Progenitor cell of endocrine pancreas (in vitro differentiated cells): ENCODE results near the gene KCNQ1. TPM values are rescaled to one million over a fixed set of nuclear protein-coding genes. Genes with fewer than 3 reads are reported as not detected.

Source experiments
- DNase-seq: peaks from one replicate; pipeline ENCODE4 v3.0.0; 2021; ENCODE audit warnings: low spot score; ENCODE audit not compliant: unreplicated experiment
- H3K27ac Mint-ChIP-seq: 2 replicates; pipeline ENCODE4 v1.8.0; 2021; ENCODE audit warnings: mild to moderate bottlenecking, moderate library complexity, mixed read lengths
- H3K27me3 Mint-ChIP-seq: 2 replicates; pipeline ENCODE4 v1.8.0; 2021; ENCODE audit warnings: mixed read lengths
- H3K36me3 Mint-ChIP-seq: 2 replicates; pipeline ENCODE4 v1.8.0; 2022; ENCODE audit warnings: mixed read lengths; ENCODE audit not compliant: insufficient read depth
- H3K4me1 Mint-ChIP-seq: 2 replicates; pipeline ENCODE4 v1.8.0; 2021; ENCODE audit warnings: low read depth, mixed read lengths
- H3K4me3 Mint-ChIP-seq: 2 replicates; pipeline ENCODE4 v1.8.0; 2021; ENCODE audit warnings: low read depth, mild to moderate bottlenecking, moderate library complexity, mixed read lengths
- H3K9me3 Mint-ChIP-seq: 2 replicates; pipeline ENCODE4 v1.8.0; 2021; ENCODE audit warnings: low read depth, mixed read lengths
- total RNA-seq: library from RNA; stranded (reverse); gene quantifications from 2 replicates; pipeline ENCODE4 v1.2.1, GENCODE V29; 2021
- TF ChIP-seq, protein P1 (sequence below): fragments of 200-600 bp; sonication (generic); IDR thresholded peaks from one replicate; pipeline ENCODE4 v1.5.0; 2021; ENCODE audit warnings: antibody characterized with exemption, mild to moderate bottlenecking; ENCODE audit not compliant: unreplicated experiment

KCNQ1 gene
- total RNA-seq, 1 donor from 2014 or later = 3.3 TPM

DNA sequence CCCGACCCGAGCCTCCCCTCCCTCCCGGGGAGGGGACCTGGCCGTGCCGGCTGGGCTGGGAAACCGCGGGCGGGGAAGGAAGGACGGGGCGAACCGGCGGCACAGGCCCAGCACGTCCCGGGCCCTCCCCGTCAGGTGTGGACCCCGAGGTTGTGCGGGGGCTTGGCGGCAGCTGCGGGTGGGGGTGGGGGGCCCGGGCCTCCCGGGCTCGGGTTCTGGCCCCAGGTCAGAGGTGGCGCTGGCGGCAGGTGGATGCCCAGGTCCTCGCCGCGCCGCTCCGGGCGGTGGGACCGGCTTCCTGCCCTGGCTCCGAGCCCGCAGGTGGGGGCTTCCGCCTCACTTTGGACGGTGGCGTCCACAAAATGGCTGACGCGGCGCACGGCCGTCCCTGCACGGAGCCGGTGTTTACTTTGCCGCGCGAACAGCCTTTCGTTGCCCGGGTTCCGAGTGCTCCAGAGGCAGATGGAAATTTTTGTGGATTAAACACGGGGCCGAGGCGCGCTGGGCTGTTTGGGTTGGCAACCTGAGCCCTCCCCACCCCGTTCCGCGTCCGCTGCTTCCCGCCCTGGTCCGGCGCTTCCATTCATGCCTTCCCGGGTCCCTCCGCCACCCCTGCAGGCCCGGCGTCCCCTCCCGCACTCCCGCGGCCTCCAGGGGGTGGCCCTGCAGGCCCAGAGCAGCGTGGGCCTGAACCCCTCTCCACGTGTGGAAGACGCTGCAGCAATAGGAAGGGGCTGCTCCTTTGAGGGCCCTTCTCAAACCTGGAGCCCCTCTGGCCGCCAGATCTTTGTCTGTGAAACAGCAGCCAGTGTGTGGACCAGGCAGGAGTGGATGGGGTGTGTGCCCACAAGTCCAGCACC is 346.9 kb downstream of the KCNQ1 start:
- Mint-ChIP-seq H3K9me3 (peaks cover under 1% of the 10 kb centered on the region), H3K27ac (no peak overlapping the region), H3K4me1 (peaks cover 11% of the 10 kb centered on the region), H3K4me3 (peak overlapping the region; percentile 47), H3K27me3 (peaks cover 16% of the 10 kb centered on the region), H3K36me3 (no peaks in the 10 kb centered on the region)
- TF ChIP-seq, protein P1, sequence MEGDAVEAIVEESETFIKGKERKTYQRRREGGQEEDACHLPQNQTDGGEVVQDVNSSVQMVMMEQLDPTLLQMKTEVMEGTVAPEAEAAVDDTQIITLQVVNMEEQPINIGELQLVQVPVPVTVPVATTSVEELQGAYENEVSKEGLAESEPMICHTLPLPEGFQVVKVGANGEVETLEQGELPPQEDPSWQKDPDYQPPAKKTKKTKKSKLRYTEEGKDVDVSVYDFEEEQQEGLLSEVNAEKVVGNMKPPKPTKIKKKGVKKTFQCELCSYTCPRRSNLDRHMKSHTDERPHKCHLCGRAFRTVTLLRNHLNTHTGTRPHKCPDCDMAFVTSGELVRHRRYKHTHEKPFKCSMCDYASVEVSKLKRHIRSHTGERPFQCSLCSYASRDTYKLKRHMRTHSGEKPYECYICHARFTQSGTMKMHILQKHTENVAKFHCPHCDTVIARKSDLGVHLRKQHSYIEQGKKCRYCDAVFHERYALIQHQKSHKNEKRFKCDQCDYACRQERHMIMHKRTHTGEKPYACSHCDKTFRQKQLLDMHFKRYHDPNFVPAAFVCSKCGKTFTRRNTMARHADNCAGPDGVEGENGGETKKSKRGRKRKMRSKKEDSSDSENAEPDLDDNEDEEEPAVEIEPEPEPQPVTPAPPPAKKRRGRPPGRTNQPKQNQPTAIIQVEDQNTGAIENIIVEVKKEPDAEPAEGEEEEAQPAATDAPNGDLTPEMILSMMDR = no peak
- DNase-seq = no peak

DNA sequence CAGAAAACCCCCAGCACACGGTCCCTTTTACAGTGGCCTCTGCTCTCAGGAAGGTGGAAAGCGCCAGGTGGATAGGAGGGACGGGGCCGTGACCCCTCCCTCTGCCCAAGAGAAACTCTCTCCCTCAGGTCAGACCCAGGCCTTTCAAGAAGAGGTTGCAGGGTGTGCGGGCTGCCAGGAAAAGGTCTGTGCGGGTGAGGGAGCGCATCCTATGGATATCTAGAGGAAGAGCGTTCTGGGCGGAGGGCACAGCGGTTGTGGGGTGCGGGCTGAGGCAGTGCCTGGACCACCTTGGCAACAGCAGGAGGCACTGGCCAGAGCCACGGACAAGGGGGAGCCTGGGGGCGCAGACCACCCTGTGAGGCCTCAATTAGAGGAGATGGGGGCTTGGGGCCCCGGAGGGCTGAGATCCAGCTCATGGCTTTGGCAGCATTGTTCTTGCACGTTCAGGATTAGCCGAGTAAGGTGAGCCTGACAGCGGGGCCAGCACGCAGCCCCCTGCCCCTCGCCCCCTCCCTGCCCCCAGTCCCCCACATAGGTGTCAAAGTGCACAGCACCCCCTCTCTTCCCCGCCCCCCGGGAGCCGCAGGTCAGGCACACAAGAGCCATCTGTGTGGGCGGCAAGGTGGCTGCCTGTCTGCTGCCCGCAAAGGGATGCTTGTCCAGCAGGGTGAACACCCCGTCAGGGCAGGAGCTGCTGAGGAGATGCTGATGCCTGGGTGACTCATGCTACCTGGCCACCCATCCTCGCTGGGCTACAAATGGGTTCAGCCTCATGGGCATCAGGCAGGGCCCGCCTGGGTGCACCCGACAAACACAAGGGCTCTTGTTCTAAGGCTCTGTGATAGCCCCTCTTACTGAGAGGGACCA is 347.8 kb downstream of the KCNQ1 start:
- Mint-ChIP-seq H3K36me3 (no peaks in the 10 kb centered on the region), H3K9me3 (no peaks in the 10 kb centered on the region), H3K27me3 (peaks cover 16% of the 10 kb centered on the region), H3K27ac (no peak overlapping the region), H3K4me3 (peak overlapping the region; percentile 47), H3K4me1 (peaks cover 11% of the 10 kb centered on the region)
- TF ChIP-seq, protein P1 = no peak
- DNase-seq = no peak

DNA sequence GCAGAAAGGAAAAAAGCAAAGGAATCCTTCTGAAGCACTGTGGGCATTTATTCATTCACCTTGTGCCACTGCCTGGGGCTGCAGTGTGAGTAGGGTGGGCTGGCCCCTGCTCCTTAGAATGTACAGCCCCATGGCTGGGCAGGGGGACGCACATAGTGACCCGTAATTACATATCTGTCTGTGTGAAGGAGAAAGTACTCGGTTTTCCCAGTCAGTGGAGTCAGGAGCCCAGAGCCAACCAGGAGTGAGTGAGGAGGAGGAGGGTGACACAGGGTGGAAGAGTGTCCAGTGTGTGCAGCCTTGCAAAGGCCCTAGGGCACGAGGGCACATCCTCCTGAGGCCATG is 348.9 kb downstream of the KCNQ1 start:
- Mint-ChIP-seq H3K27me3 (peaks cover 21% of the 10 kb centered on the region), H3K36me3 (no peaks in the 10 kb centered on the region), H3K4me1 (peaks cover 3% of the 10 kb centered on the region), H3K27ac (no peak overlapping the region), H3K4me3 (no peak overlapping the region), H3K9me3 (no peaks in the 10 kb centered on the region)
- DNase-seq = no peak
- TF ChIP-seq, protein P1 = no peak

DNA sequence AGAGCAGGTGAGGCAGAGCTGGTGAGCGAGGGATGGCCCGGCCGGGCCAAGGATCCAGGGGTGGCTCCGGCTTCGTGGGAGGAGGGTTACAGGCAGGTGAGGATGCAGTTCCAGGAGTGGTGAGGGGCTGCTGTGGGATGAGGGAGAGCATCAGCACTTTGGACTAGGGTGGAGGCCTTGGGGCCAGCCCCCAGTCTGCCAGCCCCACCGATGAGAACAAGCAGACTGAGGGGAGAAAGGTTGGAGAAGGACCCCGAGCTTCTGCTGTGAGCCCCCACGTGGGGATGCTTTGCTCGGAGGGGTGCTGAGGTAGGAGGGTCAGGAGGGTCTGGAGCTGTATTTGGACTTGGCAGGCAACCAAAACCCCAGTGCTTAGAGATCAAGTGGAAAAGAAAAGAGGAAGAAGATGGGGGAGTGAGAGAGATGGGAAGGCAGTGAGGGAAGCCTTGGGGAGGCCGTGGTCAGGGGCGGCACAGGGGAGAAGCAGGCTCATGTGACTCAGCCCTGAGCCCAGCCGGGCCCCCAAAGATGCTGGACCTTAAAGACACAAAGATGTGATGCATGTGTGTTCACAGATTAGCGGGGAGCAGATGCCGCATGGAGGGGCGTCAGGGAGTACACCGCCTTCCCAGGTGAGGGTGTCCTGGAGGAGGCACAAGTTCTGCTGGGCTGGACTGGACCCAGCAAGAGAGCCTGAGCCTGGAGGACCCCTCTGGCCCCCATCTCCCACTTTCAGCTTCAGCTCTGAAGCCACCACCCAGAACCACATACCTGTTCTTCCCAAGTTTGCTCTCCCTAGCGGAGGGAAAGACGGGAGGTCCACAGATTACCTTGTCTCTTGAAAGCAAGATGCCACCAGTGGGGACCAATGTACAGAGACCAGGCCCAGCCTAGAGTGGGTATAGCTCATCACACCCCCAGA is 349.5 kb downstream of the KCNQ1 start:
- DNase-seq = no peak
- Mint-ChIP-seq H3K9me3 (peaks cover 2% of the 10 kb centered on the region), H3K4me1 (no peaks in the 10 kb centered on the region), H3K4me3 (no peak overlapping the region), H3K27me3 (peaks cover 26% of the 10 kb centered on the region), H3K36me3 (peaks cover 1% of the 10 kb centered on the region), H3K27ac (no peak overlapping the region)
- TF ChIP-seq, protein P1 = no peak
